ENCODE data around the gene IFITM2.
"Not testable (repeated sequence)": the region's sequence is repeated elsewhere in the genome, so short reads cannot be mapped to it uniquely, and the experiment has no call there.

Gene IFITM2

GRCh38 chr11:308740-309665, 1.4 kb downstream of the IFITM2 start:
- DNase-seq (ENCODE audit: low spot score): not testable (repeated sequence)

- DNase-seq (ENCODE audit: low spot score): not testable (repeated sequence)
Measured at GRCh38 chr11:309979-310572, 2.5 kb downstream of the IFITM2 start.

- not testable (repeated sequence) for DNase-seq (ENCODE audit: low spot score)
Measured at GRCh38 chr11:311013-311748, 3.6 kb downstream of the IFITM2 start.

- DNase-seq (ENCODE audit: low spot score): no peak
Measured at GRCh38 chr11:312092-312816, 4.6 kb downstream of the IFITM2 start.

- DNase-seq (ENCODE audit: low spot score): peak; percentile 36
Measured at GRCh38 chr11:313304-313786, 5.7 kb downstream of the IFITM2 start.

- peak; percentile 82 for DNase-seq (ENCODE audit: low spot score)
Measured at GRCh38 chr11:313787-314553, 6.4 kb downstream of the IFITM2 start, which contains the start of gene IFITM1. IFITM1 (plus strand) TSS chr11:314040; CDS start chr11:314171, 131 bp downstream.

GRCh38 chr11:314554-314875, 6.9 kb downstream of the IFITM2 start:
- DNase-seq (ENCODE audit: low spot score): not testable (repeated sequence)

- DNase-seq (ENCODE audit: low spot score): no peak
Measured at GRCh38 chr11:315051-315481, 7.5 kb downstream of the IFITM2 start.

GRCh38 chr11:315516-315994, 7.9 kb downstream of the IFITM2 start:
- DNase-seq (ENCODE audit: low spot score): no peak

- DNase-seq (ENCODE audit: low spot score): no peak
Measured at GRCh38 chr11:316031-316701, 8.6 kb downstream of the IFITM2 start.

GRCh38 chr11:316891-317301, 9.3 kb downstream of the IFITM2 start:
- DNase-seq (ENCODE audit: low spot score): no peak

GRCh38 chr11:317668-318404, 10.2 kb downstream of the IFITM2 start:
- DNase-seq (ENCODE audit: low spot score): not testable (repeated sequence)

GRCh38 chr11:318405-319120, 10.9 kb downstream of the IFITM2 start:
- not testable (repeated sequence) for DNase-seq (ENCODE audit: low spot score)

GRCh38 chr11:319121-319887, 11.7 kb downstream of the IFITM2 start:
- DNase-seq (ENCODE audit: low spot score): not testable (repeated sequence)

GRCh38 chr11:319888-320273, 12.3 kb downstream of the IFITM2 start:
- DNase-seq (ENCODE audit: low spot score): not testable (repeated sequence)

GRCh38 chr11:324156-324555, 16.5 kb downstream of the IFITM2 start:
- no peak for DNase-seq (ENCODE audit: low spot score)

- not testable (repeated sequence) for DNase-seq (ENCODE audit: low spot score)
Measured at GRCh38 chr11:324593-325517, 17.2 kb downstream of the IFITM2 start.

All from cerebellar cortex (tissue), 1 donor.